Stimulated activated memory B cell treated with anti-CD40 and anti-IgM and Interleukin-4, amounts not matched to agents 10 μg/mL and 1 μg/mL and 100 μg/mL, for 72 hours (primary cell): ENCODE results near the gene CYP2A13.
A peak's percentile ranks its signal among the peaks of the same experiment; 100 is the strongest.
"Not testable (repeated sequence)": the region's sequence is repeated elsewhere in the genome, so short reads cannot be mapped to it uniquely, and the experiment has no call there.

Experiments used
- ATAC-seq: fragments of 150-1000 bp; cut with Tn5 transposase; 2 replicates; pipeline ENCODE4 v1.10.0; 2021
- H3K27ac Mint-ChIP-seq: one replicate; pipeline ENCODE4 v1.8.0; 2022; ENCODE audit warnings: mild to moderate bottlenecking, mixed read lengths
- H3K27me3 Mint-ChIP-seq: one replicate; pipeline ENCODE4 v1.8.0; 2022; ENCODE audit warnings: mixed read lengths
- H3K36me3 Mint-ChIP-seq: one replicate; pipeline ENCODE4 v1.8.0; 2022; ENCODE audit warnings: mixed read lengths
- H3K4me1 Mint-ChIP-seq: one replicate; pipeline ENCODE4 v1.8.0; 2022; ENCODE audit warnings: mixed read lengths
- H3K4me3 Mint-ChIP-seq: one replicate; pipeline ENCODE4 v1.8.0; 2022; ENCODE audit warnings: mild to moderate bottlenecking, moderate library complexity, mixed read lengths
- H3K9me3 Mint-ChIP-seq: one replicate; pipeline ENCODE4 v1.8.0; 2022; ENCODE audit warnings: mixed read lengths

Gene CYP2A13, protein sequence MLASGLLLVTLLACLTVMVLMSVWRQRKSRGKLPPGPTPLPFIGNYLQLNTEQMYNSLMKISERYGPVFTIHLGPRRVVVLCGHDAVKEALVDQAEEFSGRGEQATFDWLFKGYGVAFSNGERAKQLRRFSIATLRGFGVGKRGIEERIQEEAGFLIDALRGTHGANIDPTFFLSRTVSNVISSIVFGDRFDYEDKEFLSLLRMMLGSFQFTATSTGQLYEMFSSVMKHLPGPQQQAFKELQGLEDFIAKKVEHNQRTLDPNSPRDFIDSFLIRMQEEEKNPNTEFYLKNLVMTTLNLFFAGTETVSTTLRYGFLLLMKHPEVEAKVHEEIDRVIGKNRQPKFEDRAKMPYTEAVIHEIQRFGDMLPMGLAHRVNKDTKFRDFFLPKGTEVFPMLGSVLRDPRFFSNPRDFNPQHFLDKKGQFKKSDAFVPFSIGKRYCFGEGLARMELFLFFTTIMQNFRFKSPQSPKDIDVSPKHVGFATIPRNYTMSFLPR

DNA sequence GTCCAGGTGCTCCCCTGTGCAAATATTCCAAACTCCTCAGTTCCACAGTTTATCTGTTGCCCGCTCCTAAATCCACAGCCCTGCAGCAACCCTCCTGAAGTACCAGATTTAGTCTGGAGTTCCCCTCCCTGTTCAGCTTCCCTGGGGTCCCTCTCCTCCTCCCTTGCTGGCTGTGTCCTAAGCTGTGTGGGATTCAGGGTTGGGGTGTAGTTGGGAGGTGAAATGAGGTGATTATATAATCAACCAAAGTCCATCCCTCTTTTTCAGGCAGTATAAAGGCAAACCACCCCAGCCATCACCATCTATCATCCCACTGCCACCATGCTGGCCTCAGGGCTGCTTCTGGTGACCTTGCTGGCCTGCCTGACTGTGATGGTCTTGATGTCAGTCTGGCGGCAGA lies at the start of gene CYP2A13:
TSS of gene CYP2A13 (plus strand) at position 301 of the 400 bp plus-strand sequence. CDS start at position 322, 21 bp downstream.
- H3K4me1 Mint-ChIP-seq: no peaks in the 10 kb centered on the region
- ATAC-seq: no peak
- H3K4me3 Mint-ChIP-seq: no peak within 1 kb of the TSS
- no peaks in the 10 kb centered on the region for H3K36me3 Mint-ChIP-seq
- H3K27me3 Mint-ChIP-seq: peaks cover 87% of the 10 kb centered on the region
- H3K9me3 Mint-ChIP-seq: peaks cover 2% of the 10 kb centered on the region
- no peak within 1 kb of the TSS for H3K27ac Mint-ChIP-seq

DNA sequence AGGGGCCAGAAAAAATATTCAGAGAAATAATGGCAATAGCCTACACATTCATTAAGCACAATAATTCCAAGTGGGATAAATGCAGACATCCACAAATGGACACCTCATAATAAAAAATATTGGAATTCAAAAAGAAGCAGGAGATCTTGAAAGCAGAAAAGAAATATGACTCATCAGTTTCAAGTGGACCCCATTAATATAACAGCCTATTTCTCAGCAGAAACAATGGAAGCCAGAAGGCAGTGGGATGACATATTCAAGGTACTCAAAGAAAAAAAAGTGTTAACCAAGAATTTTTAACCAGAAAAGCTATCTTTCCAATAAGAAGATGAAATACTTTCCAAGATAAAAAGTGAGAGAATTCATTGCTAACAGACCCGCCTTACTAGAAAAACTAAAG lies 48.4 kb upstream of the CYP2A13 start:
- H3K27me3 Mint-ChIP-seq: peaks cover 26% of the 10 kb centered on the region

GRCh38 chr19:41045095-41045494 lies 43.2 kb upstream of the CYP2A13 start:
- not testable (repeated sequence) for H3K4me3 Mint-ChIP-seq, H3K36me3 Mint-ChIP-seq, H3K4me1 Mint-ChIP-seq, H3K27ac Mint-ChIP-seq, H3K9me3 Mint-ChIP-seq, ATAC-seq
- peaks cover 23% of the 10 kb centered on the region for H3K27me3 Mint-ChIP-seq

More for the DNA sequence above, 48.4 kb upstream of the CYP2A13 start:
- H3K4me3 Mint-ChIP-seq: no peak overlapping the region
- no peaks in the 10 kb centered on the region for H3K36me3 Mint-ChIP-seq
- peaks cover 10% of the 10 kb centered on the region for H3K9me3 Mint-ChIP-seq
- no peak overlapping the region for H3K27ac Mint-ChIP-seq
- ATAC-seq: no peak
- no peaks in the 10 kb centered on the region for H3K4me1 Mint-ChIP-seq

DNA sequence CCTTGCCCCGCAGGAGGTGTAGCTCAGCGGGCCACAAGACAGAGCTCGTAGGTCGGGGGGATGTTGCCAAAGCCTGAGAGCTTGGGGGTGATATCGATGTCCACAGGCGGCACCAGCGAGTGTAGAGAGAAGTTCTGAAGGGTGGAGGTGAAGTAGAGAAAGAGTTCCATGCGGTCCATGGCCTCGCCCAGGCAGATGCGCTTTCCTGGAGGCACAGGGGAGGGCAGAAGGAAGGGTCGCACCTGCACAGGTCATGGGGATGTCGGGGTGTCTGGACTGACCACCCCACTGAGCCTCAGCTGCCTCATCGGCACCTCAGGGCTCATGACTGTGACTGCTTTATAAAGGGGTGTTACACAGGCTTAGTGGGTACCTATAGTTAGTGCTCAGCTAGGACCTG lies 37.8 kb upstream of the CYP2A13 start:
- no peaks in the 10 kb centered on the region for H3K4me1 Mint-ChIP-seq
- H3K36me3 Mint-ChIP-seq: no peaks in the 10 kb centered on the region
- no peaks in the 10 kb centered on the region for H3K9me3 Mint-ChIP-seq
- peak; percentile 12 for ATAC-seq
- no peak overlapping the region for H3K27ac Mint-ChIP-seq
- peaks cover 58% of the 10 kb centered on the region for H3K27me3 Mint-ChIP-seq
- no peak overlapping the region for H3K4me3 Mint-ChIP-seq

- not testable (repeated sequence) for H3K36me3 Mint-ChIP-seq, H3K27ac Mint-ChIP-seq, ATAC-seq, H3K4me1 Mint-ChIP-seq, H3K9me3 Mint-ChIP-seq, H3K4me3 Mint-ChIP-seq
- H3K27me3 Mint-ChIP-seq: peaks cover 58% of the 10 kb centered on the region
Observed at GRCh38 chr19:41052162-41052561, 36.1 kb upstream of the CYP2A13 start.

- H3K27ac Mint-ChIP-seq: not testable (repeated sequence)
Observed at GRCh38 chr19:41053331-41053730, 34.9 kb upstream of the CYP2A13 start.

DNA sequence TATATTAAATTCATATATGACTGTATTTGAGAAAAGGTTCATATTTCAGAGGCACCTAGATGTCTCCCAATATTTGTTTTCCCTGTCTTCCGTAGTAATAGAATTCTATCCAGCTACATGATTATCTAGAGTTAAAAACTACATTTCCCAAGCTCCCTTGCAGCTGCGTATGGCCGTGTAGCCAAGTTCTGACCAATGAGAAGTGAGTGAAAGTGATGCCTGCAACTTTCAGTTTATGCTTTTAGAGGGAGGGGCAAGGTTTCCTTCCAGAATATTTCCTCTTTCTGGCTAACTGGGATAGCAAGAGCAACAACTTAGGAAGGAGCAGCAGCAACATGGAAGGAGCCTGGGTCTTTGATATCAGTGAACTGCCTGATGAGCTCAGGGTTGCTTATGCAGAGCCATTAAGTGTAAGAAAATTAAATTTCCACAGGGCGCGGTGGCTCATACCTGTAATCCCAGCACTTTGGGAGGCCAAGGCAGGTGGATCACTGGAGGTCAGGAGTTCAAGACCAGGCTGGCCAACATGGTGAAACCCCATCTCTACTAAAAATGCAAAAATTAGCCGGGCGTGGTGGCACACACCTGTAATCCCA lies 23.2 kb upstream of the CYP2A13 start:
- H3K4me3 Mint-ChIP-seq: no peak overlapping the region
- no peak for ATAC-seq

More at GRCh38 chr19:41053331-41053730, 34.9 kb upstream of the CYP2A13 start:
- not testable (repeated sequence) for H3K4me3 Mint-ChIP-seq, H3K4me1 Mint-ChIP-seq, H3K9me3 Mint-ChIP-seq, H3K36me3 Mint-ChIP-seq, ATAC-seq
- H3K27me3 Mint-ChIP-seq: peaks cover 52% of the 10 kb centered on the region

GRCh38 chr19:41076286-41076685 lies 12.0 kb upstream of the CYP2A13 start:
- no peak overlapping the region for H3K27ac Mint-ChIP-seq
- no peak overlapping the region for H3K4me3 Mint-ChIP-seq
- no peak for ATAC-seq
- peaks cover 56% of the 10 kb centered on the region for H3K27me3 Mint-ChIP-seq
- no peaks in the 10 kb centered on the region for H3K36me3 Mint-ChIP-seq
- peaks cover 18% of the 10 kb centered on the region for H3K9me3 Mint-ChIP-seq
- H3K4me1 Mint-ChIP-seq: no peaks in the 10 kb centered on the region

More for the DNA sequence above, 23.2 kb upstream of the CYP2A13 start:
- no peak overlapping the region for H3K27ac Mint-ChIP-seq
- peaks cover 15% of the 10 kb centered on the region for H3K27me3 Mint-ChIP-seq
- H3K36me3 Mint-ChIP-seq: no peaks in the 10 kb centered on the region
- H3K9me3 Mint-ChIP-seq: no peaks in the 10 kb centered on the region
- no peaks in the 10 kb centered on the region for H3K4me1 Mint-ChIP-seq

- Mint-ChIP-seq H3K27ac (no peak overlapping the region), H3K27me3 (peaks cover 80% of the 10 kb centered on the region), H3K9me3 (peaks cover 17% of the 10 kb centered on the region), H3K4me3 (no peak overlapping the region), H3K36me3 (no peaks in the 10 kb centered on the region), H3K4me1 (no peaks in the 10 kb centered on the region)
- ATAC-seq: no peak
Observed at GRCh38 chr19:41083516-41083915, 4.7 kb upstream of the CYP2A13 start.

DNA sequence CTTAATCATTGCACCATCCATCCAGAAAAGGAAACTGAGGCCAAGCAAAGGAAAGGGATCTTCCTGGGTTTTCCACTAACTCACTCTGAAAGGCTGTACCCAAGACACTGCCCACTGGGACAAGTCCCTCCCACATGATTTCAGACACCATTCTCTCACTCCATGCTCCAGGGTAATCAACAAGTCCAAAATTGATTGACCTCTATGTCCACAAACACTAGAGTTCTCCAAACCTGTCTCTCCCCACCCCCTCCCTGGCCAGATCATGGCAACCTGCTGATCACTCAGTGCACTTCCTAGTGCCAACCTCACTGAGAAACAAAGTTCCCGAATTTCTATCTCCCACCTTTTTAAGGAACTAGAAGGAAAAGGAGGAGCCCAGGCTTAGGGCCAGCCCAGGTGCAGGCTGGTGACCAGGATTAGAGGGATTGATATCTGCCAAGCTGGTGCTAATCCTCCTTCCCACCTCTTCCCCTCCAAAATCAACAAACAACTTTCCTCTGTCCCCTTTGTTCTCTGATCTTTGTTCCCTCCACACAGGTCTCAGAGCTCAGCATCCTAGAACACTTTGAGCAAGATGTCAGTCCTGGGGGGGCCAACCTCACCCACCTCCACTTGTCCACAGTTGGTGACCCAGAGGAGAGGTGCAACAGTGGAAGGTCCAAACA lies 2.4 kb upstream of the CYP2A13 start:
- Mint-ChIP-seq H3K27ac (no peak overlapping the region), H3K4me1 (no peaks in the 10 kb centered on the region), H3K27me3 (peaks cover 84% of the 10 kb centered on the region), H3K36me3 (no peaks in the 10 kb centered on the region), H3K9me3 (peaks cover 8% of the 10 kb centered on the region), H3K4me3 (no peak overlapping the region)
- ATAC-seq: no peak

- H3K27ac Mint-ChIP-seq: no peak overlapping the region
- H3K36me3 Mint-ChIP-seq: no peaks in the 10 kb centered on the region
- no peaks in the 10 kb centered on the region for H3K9me3 Mint-ChIP-seq
- H3K27me3 Mint-ChIP-seq: peaks cover 93% of the 10 kb centered on the region
- H3K4me1 Mint-ChIP-seq: no peaks in the 10 kb centered on the region
- H3K4me3 Mint-ChIP-seq: no peak overlapping the region
- ATAC-seq: no peak
Observed at GRCh38 chr19:41089959-41090358, 1.7 kb downstream of the CYP2A13 start.

- no peaks in the 10 kb centered on the region for H3K36me3 Mint-ChIP-seq
- ATAC-seq: no peak
- no peak overlapping the region for H3K4me3 Mint-ChIP-seq
- no peaks in the 10 kb centered on the region for H3K4me1 Mint-ChIP-seq
- H3K9me3 Mint-ChIP-seq: peaks cover 2% of the 10 kb centered on the region
- no peak overlapping the region for H3K27ac Mint-ChIP-seq
- H3K27me3 Mint-ChIP-seq: peaks cover 47% of the 10 kb centered on the region
Observed at GRCh38 chr19:41095703-41096102, 7.5 kb downstream of the CYP2A13 start.

- Mint-ChIP-seq H3K27ac (no peak overlapping the region), H3K4me1 (no peaks in the 10 kb centered on the region), H3K9me3 (peaks cover 5% of the 10 kb centered on the region), H3K27me3 (peaks cover 40% of the 10 kb centered on the region), H3K4me3 (no peak overlapping the region), H3K36me3 (no peaks in the 10 kb centered on the region)
- no peak for ATAC-seq
Observed at GRCh38 chr19:41096353-41096752, 8.1 kb downstream of the CYP2A13 start.

GRCh38 chr19:41097302-41097701 lies 9.1 kb downstream of the CYP2A13 start:
- ATAC-seq: no peak
- no peak overlapping the region for H3K27ac Mint-ChIP-seq
- H3K4me3 Mint-ChIP-seq: no peak overlapping the region
- peaks cover 31% of the 10 kb centered on the region for H3K27me3 Mint-ChIP-seq
- peaks cover 4% of the 10 kb centered on the region for H3K36me3 Mint-ChIP-seq
- no peaks in the 10 kb centered on the region for H3K4me1 Mint-ChIP-seq
- H3K9me3 Mint-ChIP-seq: peaks cover 13% of the 10 kb centered on the region

DNA sequence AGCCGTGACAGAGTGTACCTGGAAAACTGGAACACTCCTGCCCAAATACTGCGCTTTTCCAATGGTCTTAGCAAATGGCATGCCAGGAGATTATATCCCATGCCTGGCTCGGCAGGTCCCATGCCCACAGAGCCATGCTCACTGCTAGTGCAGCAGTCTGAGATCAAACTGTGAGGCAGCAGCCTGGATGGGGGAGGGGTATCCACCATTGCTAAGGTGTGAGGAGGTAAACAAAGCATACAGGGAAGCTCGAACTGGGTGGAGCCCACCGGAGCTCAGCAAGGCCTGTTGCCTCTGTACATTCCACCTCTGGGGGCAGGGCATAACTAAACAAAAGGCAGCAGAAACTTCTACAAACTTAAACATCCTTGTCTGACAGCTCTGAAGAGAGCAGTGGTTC lies 10.5 kb downstream of the CYP2A13 start:
- no peak for ATAC-seq
- no peaks in the 10 kb centered on the region for H3K4me1 Mint-ChIP-seq
- peaks cover 16% of the 10 kb centered on the region for H3K9me3 Mint-ChIP-seq
- H3K36me3 Mint-ChIP-seq: peaks cover 6% of the 10 kb centered on the region
- no peak overlapping the region for H3K4me3 Mint-ChIP-seq
- peaks cover 17% of the 10 kb centered on the region for H3K27me3 Mint-ChIP-seq
- no peak overlapping the region for H3K27ac Mint-ChIP-seq
